Measurements from ENCODE around the gene TSGA10IP. TPM values are rescaled to one million over a fixed set of nuclear protein-coding genes. Genes with fewer than 3 reads are reported as not detected.

The TSGA10IP gene
- total RNA-seq, 3 donors from 2014 or later = not detected

GRCh38 chr11:66002648-66003225, 57.5 kb downstream of the TSGA10IP start:
- intact Hi-C loops (cut with DNase I; ENCODE audit: low total_unique reads) = no loop called here
- TF ChIP-seq POLR2AphosphoS5 (IDR thresholded peaks at IDR 0.05) (no peak), POLR2A (IDR thresholded peaks at IDR 0.05) (no peak), CTCF (IDR thresholded peaks at IDR 0.05) (no peak)
- DNase-seq (ENCODE audit: low spot score in 2 of 2) = peak; percentile 57 to 71
- no peaks in the 10 kb centered on the region for H3K9me3 ChIP-seq
- peaks cover 0 to 9% of the 10 kb centered on the region in 2 donors for H3K4me1 ChIP-seq
- peak overlapping the region; percentile 91 to 92 for H3K27ac ChIP-seq
- H3K4me3 ChIP-seq = peak overlapping the region; percentile 80 to 96 (median 95)
- H3K36me3 ChIP-seq = no peaks in the 10 kb centered on the region
- H3K27me3 ChIP-seq = no peaks in the 10 kb centered on the region

- H3K27me3 ChIP-seq = no peaks in the 10 kb centered on the region
- H3K36me3 ChIP-seq = no peaks in the 10 kb centered on the region
- peak overlapping the region; percentile 91 to 92 for H3K27ac ChIP-seq
- TF ChIP-seq CTCF (IDR thresholded peaks at IDR 0.05) (no peak), POLR2AphosphoS5 (IDR thresholded peaks at IDR 0.05) (no peak), POLR2A (IDR thresholded peaks at IDR 0.05) (no peak)
- H3K9me3 ChIP-seq = no peaks in the 10 kb centered on the region
- H3K4me1 ChIP-seq = peaks cover 0 to 9% of the 10 kb centered on the region in 2 donors
- DNase-seq (ENCODE audit: low spot score in 2 of 2) = no peak
- intact Hi-C loops (cut with DNase I; ENCODE audit: low total_unique reads) = no loop called here
- H3K4me3 ChIP-seq = peak overlapping the region; percentile 80 to 96 (median 95)
Observed at GRCh38 chr11:66003291-66003690, 58.0 kb downstream of the TSGA10IP start.

- TF ChIP-seq CTCF (IDR thresholded peaks at IDR 0.05) (no peak), POLR2AphosphoS5 (IDR thresholded peaks at IDR 0.05) (no peak), POLR2A (IDR thresholded peaks at IDR 0.05) (no peak)
- Histone ChIP-seq H3K4me3 (no peak overlapping the region), H3K4me1 (peaks cover 0 to 9% of the 10 kb centered on the region in 2 donors), H3K27me3 (no peaks in the 10 kb centered on the region), H3K36me3 (no peaks in the 10 kb centered on the region), H3K9me3 (no peaks in the 10 kb centered on the region), H3K27ac (no peak overlapping the region)
- no peak for DNase-seq (ENCODE audit: low spot score in 2 of 2)
- intact Hi-C loops (cut with DNase I; ENCODE audit: low total_unique reads) = no loop called here
Observed at GRCh38 chr11:66004186-66004585, 58.9 kb downstream of the TSGA10IP start.

- Histone ChIP-seq H3K4me3 (no peak overlapping the region), H3K27ac (peak overlapping the region in 1 of 2 donors; percentile 10), H3K27me3 (no peaks in the 10 kb centered on the region), H3K9me3 (no peaks in the 10 kb centered on the region), H3K4me1 (peaks cover 0 to 4% of the 10 kb centered on the region in 2 donors), H3K36me3 (no peaks in the 10 kb centered on the region)
- TF ChIP-seq CTCF (IDR thresholded peaks at IDR 0.05) (no peak), POLR2AphosphoS5 (IDR thresholded peaks at IDR 0.05) (no peak), POLR2A (IDR thresholded peaks at IDR 0.05) (no peak)
- intact Hi-C loops (cut with DNase I; ENCODE audit: low total_unique reads) = no loop called here
- DNase-seq (ENCODE audit: low spot score in 2 of 2) = no peak
Observed at GRCh38 chr11:66006134-66006890, 61.0 kb downstream of the TSGA10IP start.

- DNase-seq (ENCODE audit: low spot score in 2 of 2) = no peak
Observed at GRCh38 chr11:66006891-66007176, 61.6 kb downstream of the TSGA10IP start.

More at GRCh38 chr11:66006891-66007176, 61.6 kb downstream of the TSGA10IP start:
- Histone ChIP-seq H3K4me1 (peaks cover 0 to 8% of the 10 kb centered on the region in 2 donors), H3K36me3 (no peaks in the 10 kb centered on the region), H3K4me3 (no peak overlapping the region), H3K9me3 (no peaks in the 10 kb centered on the region), H3K27ac (peak overlapping the region; percentile 10 to 23), H3K27me3 (no peaks in the 10 kb centered on the region)
- no peak for TF ChIP-seq POLR2A (IDR thresholded peaks at IDR 0.05)
- TF ChIP-seq CTCF (IDR thresholded peaks at IDR 0.05) = no peak
- no peak for TF ChIP-seq POLR2AphosphoS5 (IDR thresholded peaks at IDR 0.05)
- intact Hi-C loops (cut with DNase I; ENCODE audit: low total_unique reads) = no loop called here

Data from breast epithelium (tissue), 4 donors.